ENCODE measurements around the gene NIF3L1. TPM values are rescaled to one million over a fixed set of nuclear protein-coding genes. Genes with fewer than 3 reads are reported as not detected.

The NIF3L1 gene
- total and polyA plus RNA-seq, 9 of the 15 experiments (the other 6 are each of a cell fraction or from before 2014, with no cell fraction given), result 26.7 to 89.5 (median 45.6) TPM

DNA sequence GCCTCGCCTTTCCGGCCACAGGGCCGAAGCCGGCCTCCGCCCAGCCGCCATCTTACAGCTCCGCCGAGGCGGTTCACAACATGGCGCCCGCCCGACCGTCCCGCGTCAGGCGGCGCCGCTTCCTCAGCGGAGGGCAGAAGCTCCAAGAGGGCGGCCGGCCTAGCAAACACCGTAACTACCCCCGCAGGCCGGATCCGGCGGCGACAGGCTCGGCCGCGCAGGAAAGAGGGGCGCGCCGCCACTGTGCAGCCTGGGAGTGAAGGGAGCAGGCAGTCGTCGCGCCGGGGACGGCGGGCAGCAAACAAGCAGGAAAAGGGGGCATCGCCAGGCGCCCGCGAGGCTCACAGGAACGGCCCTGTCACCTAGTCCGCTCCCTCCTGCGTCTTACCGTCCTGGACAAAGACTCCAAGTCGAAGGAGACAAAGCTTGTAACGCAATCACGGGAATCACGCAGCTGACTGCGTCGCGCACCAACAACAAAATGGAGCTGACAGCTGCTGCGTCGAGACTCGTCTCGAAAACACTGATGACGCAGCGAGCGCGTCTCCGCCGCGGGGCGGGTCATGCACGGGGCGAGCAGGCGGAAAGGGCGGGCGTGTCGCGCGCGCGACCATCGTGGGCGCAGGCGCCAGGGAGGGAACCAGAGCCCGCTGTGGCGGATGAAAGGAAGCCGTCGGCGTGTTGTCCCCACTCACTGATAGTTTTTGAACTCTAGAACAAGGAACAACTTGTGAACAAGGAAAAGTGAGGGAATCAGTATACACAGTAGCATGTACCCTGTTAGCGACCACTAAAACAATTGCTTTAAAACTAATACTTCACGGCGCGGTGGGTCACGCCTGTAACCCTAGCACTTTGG is 24.8 kb upstream of the NIF3L1 start, which contains the start of gene CLK1 (continued):
- TF ChIP-seq, protein P1, sequence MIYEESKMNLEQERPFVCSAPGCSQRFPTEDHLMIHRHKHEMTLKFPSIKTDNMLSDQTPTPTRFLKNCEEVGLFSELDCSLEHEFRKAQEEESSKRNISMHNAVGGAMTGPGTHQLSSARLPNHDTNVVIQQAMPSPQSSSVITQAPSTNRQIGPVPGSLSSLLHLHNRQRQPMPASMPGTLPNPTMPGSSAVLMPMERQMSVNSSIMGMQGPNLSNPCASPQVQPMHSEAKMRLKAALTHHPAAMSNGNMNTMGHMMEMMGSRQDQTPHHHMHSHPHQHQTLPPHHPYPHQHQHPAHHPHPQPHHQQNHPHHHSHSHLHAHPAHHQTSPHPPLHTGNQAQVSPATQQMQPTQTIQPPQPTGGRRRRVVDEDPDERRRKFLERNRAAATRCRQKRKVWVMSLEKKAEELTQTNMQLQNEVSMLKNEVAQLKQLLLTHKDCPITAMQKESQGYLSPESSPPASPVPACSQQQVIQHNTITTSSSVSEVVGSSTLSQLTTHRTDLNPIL (CRISPR knock-in tag; IDR thresholded peaks at IDR 0.05), result no peak
- no peak for TF ChIP-seq SMAD2 (IDR thresholded peaks at IDR 0.05; ENCODE audit: low read depth, low read length)
- TF ChIP-seq, protein P2, sequence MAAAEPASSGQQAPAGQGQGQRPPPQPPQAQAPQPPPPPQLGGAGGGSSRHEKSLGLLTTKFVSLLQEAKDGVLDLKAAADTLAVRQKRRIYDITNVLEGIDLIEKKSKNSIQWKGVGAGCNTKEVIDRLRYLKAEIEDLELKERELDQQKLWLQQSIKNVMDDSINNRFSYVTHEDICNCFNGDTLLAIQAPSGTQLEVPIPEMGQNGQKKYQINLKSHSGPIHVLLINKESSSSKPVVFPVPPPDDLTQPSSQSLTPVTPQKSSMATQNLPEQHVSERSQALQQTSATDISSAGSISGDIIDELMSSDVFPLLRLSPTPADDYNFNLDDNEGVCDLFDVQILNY (CRISPR knock-in tag; IDR thresholded peaks at IDR 0.05), result no peak
- peak; percentile 82 for TF ChIP-seq RBBP5 (IDR thresholded peaks at IDR 0.05; ENCODE audit: borderline replicate concordance, insufficient read depth, low read length, poor library complexity, severe bottlenecking)
- TF ChIP-seq, protein P3, sequence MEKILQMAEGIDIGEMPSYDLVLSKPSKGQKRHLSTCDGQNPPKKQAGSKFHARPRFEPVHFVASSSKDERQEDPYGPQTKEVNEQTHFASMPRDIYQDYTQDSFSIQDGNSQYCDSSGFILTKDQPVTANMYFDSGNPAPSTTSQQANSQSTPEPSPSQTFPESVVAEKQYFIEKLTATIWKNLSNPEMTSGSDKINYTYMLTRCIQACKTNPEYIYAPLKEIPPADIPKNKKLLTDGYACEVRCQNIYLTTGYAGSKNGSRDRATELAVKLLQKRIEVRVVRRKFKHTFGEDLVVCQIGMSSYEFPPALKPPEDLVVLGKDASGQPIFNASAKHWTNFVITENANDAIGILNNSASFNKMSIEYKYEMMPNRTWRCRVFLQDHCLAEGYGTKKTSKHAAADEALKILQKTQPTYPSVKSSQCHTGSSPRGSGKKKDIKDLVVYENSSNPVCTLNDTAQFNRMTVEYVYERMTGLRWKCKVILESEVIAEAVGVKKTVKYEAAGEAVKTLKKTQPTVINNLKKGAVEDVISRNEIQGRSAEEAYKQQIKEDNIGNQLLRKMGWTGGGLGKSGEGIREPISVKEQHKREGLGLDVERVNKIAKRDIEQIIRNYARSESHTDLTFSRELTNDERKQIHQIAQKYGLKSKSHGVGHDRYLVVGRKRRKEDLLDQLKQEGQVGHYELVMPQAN (IDR thresholded peaks at IDR 0.05; ENCODE audit: borderline replicate concordance), result peak; percentile 70; the same call in 1 of the 2 replicates
- no peak for TF ChIP-seq LEF1 (IDR thresholded peaks at IDR 0.05)
- TF ChIP-seq ZNF561 (CRISPR knock-in tag; conservative IDR thresholded peaks at IDR 0.05), result no peak
- no peak for TF ChIP-seq XRCC3 (IDR thresholded peaks at IDR 0.05)
- TF ChIP-seq FOXA1 (IDR thresholded peaks at IDR 0.05; ENCODE audit: borderline replicate concordance), result no peak
- TF ChIP-seq ZNF584 (CRISPR knock-in tag; IDR thresholded peaks at IDR 0.05; ENCODE audit: low read depth), result 0 out of 2 replicates have a peak, but pooled peaks have one; percentile 51
- peak; percentile 38; the same call in 1 of the 2 replicates for TF ChIP-seq EP300 (IDR thresholded peaks at IDR 0.05; ENCODE audit: low read length)
- TF ChIP-seq, protein P4, sequence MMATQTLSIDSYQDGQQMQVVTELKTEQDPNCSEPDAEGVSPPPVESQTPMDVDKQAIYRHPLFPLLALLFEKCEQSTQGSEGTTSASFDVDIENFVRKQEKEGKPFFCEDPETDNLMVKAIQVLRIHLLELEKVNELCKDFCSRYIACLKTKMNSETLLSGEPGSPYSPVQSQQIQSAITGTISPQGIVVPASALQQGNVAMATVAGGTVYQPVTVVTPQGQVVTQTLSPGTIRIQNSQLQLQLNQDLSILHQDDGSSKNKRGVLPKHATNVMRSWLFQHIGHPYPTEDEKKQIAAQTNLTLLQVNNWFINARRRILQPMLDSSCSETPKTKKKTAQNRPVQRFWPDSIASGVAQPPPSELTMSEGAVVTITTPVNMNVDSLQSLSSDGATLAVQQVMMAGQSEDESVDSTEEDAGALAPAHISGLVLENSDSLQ (IDR thresholded peaks at IDR 0.05), result peak; percentile 75; the same call in 1 of the 2 replicates
- peak; percentile 66; the same call in 1 of the 2 replicates for TF ChIP-seq NR2C2 (CRISPR knock-in tag; IDR thresholded peaks at IDR 0.05)
- peak; percentile 73 for TF ChIP-seq NR2C2 (tag; IDR thresholded peaks at IDR 0.05)
- TF ChIP-seq ZC3H8 (IDR thresholded peaks at IDR 0.05), result no peak
- TF ChIP-seq KDM5B (IDR thresholded peaks at IDR 0.05; ENCODE audit: insufficient replicate concordance, low read depth, low read length), result peak; percentile 93
- peak; percentile 96 to 99 (median 99) for TF ChIP-seq YY1 (IDR thresholded peaks at IDR 0.05; ENCODE audit: borderline replicate concordance in 1 of 3, control insufficient read depth in 1 of 3, extremely low read depth in 1 of 3, insufficient read depth in 3 of 3, insufficient read length in 1 of 3, insufficient replicate concordance in 2 of 3, low read depth in 1 of 3, low read length in 2 of 3)
- TF ChIP-seq, protein P5, sequence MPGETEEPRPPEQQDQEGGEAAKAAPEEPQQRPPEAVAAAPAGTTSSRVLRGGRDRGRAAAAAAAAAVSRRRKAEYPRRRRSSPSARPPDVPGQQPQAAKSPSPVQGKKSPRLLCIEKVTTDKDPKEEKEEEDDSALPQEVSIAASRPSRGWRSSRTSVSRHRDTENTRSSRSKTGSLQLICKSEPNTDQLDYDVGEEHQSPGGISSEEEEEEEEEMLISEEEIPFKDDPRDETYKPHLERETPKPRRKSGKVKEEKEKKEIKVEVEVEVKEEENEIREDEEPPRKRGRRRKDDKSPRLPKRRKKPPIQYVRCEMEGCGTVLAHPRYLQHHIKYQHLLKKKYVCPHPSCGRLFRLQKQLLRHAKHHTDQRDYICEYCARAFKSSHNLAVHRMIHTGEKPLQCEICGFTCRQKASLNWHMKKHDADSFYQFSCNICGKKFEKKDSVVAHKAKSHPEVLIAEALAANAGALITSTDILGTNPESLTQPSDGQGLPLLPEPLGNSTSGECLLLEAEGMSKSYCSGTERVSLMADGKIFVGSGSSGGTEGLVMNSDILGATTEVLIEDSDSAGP (CRISPR knock-in tag; IDR thresholded peaks at IDR 0.05), result no peak; the same call in 1 of the 2 replicates
- no peak for TF ChIP-seq ZNF41 (CRISPR knock-in tag; conservative IDR thresholded peaks at IDR 0.05)

All from K562 (cell line).